ENCODE data around the gene VTA1.

VTA1 gene

DNA sequence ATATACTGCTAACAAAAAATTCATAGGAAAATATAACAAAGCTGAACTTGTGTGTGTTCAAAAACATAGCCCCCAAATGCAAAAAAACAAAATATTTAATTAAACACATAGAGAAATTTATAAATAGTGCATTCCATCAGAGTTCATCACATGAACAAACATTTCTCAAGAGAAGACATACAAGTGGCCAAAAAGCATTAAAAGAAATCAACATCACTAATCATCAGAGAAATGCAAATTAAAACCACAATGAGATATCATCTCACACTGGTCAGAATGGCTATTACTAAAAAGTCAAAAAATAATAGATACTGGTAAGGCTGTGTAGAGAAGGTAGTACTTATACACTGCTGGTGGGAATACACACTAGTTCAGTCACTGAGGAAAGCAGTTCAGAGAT is 115.2 kb downstream of the VTA1 start:
- no peak for TF ChIP-seq SUZ12 (IDR thresholded peaks at IDR 0.05; ENCODE audit: extremely low read depth, insufficient read depth, insufficient read length)
- TF ChIP-seq YY1 (IDR thresholded peaks at IDR 0.05; ENCODE audit: insufficient read depth, insufficient read length), result no peak
- TF ChIP-seq ZNF274 (IDR thresholded peaks at IDR 0.05; ENCODE audit: low read depth, low read length), result no peak

DNA sequence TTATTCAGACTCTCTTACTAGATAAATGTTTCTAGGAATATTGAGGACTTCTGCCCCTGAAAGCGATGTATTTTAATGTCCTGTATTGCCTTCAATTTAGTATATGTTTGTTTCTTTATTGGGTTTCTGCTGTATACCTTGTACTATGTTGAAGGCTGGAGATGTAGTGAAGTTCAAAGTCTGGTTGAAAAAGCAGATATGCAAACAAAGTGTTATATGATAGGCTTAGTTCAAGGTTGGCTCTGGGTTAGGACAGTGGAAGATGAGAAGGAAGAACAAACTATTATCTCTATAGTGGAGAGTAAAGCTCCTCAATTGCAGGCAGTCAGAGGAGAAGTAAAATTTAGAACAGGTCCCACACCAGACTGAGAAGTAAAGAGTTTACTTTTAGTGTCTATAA is 118.4 kb downstream of the VTA1 start:
- TF ChIP-seq YY1 (IDR thresholded peaks at IDR 0.05; ENCODE audit: insufficient read depth, insufficient read length) (no peak), ZNF274 (IDR thresholded peaks at IDR 0.05; ENCODE audit: low read depth, low read length) (no peak), SUZ12 (IDR thresholded peaks at IDR 0.05; ENCODE audit: extremely low read depth, insufficient read depth, insufficient read length) (no peak)
- Histone ChIP-seq H3K9me3 (ENCODE audit: insufficient read depth, low read length) (no peaks in the 10 kb centered on the region), H3K4me3 (ENCODE audit: insufficient read length, low read depth) (no peak overlapping the region), H3K27me3 (ENCODE audit: insufficient read depth, insufficient read length) (no peaks in the 10 kb centered on the region), H3K9ac (ENCODE audit: insufficient read length, low read depth) (no peak overlapping the region), H3K36me3 (ENCODE audit: insufficient read depth, insufficient read length, low read length) (no peaks in the 10 kb centered on the region), H3K4me1 (ENCODE audit: insufficient read depth, insufficient read length) (no peaks in the 10 kb centered on the region)
- DNase-seq (ENCODE audit: low read depth, low spot score), result no peak

More for the DNA sequence above, 115.2 kb downstream of the VTA1 start:
- DNase-seq (ENCODE audit: low read depth, low spot score), result no peak
- no peak overlapping the region for H3K4me3 ChIP-seq (ENCODE audit: insufficient read length, low read depth)
- no peak overlapping the region for H3K9ac ChIP-seq (ENCODE audit: insufficient read length, low read depth)
- H3K4me1 ChIP-seq (ENCODE audit: insufficient read depth, insufficient read length), result no peaks in the 10 kb centered on the region
- H3K36me3 ChIP-seq (ENCODE audit: insufficient read depth, insufficient read length, low read length), result no peaks in the 10 kb centered on the region
- H3K27me3 ChIP-seq (ENCODE audit: insufficient read depth, insufficient read length), result no peaks in the 10 kb centered on the region
- no peaks in the 10 kb centered on the region for H3K9me3 ChIP-seq (ENCODE audit: insufficient read depth, low read length)

DNA sequence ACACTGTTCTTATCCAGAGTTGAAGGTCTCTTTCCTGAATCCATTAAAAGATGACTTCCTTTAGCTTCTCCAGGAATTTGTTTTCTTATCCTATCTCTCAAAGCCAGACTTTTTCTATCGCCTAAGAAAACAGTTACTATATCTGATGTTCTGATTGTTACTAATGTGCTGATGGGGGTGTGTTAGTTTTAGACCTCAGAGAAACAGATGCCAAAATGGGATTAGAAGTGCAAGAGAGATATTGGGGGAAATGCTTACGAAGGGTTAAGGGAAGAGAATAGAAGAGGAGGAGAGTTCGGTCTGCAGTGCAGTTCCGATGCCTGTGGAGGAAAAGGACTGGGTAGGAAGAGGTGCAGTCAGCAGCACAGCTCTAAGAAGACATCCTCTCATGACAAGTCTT is 119.0 kb downstream of the VTA1 start:
- no peak overlapping the region for H3K9ac ChIP-seq (ENCODE audit: insufficient read length, low read depth)
- no peaks in the 10 kb centered on the region for H3K4me1 ChIP-seq (ENCODE audit: insufficient read depth, insufficient read length)
- no peak overlapping the region for H3K4me3 ChIP-seq (ENCODE audit: insufficient read length, low read depth)

GRCh38 chr6:142271476-142271875 is 124.4 kb downstream of the VTA1 start:
- H3K27me3 ChIP-seq (ENCODE audit: insufficient read depth, insufficient read length), result no peaks in the 10 kb centered on the region
- no peak overlapping the region for H3K4me3 ChIP-seq (ENCODE audit: insufficient read length, low read depth)
- no peak for DNase-seq (ENCODE audit: low read depth, low spot score)
- TF ChIP-seq ZNF274 (IDR thresholded peaks at IDR 0.05; ENCODE audit: low read depth, low read length) (no peak), SUZ12 (IDR thresholded peaks at IDR 0.05; ENCODE audit: extremely low read depth, insufficient read depth, insufficient read length) (no peak), YY1 (IDR thresholded peaks at IDR 0.05; ENCODE audit: insufficient read depth, insufficient read length) (no peak)
- H3K36me3 ChIP-seq (ENCODE audit: insufficient read depth, insufficient read length, low read length), result no peaks in the 10 kb centered on the region
- no peaks in the 10 kb centered on the region for H3K4me1 ChIP-seq (ENCODE audit: insufficient read depth, insufficient read length)
- H3K9ac ChIP-seq (ENCODE audit: insufficient read length, low read depth), result no peak overlapping the region
- no peaks in the 10 kb centered on the region for H3K9me3 ChIP-seq (ENCODE audit: insufficient read depth, low read length)

More for the DNA sequence above, 119.0 kb downstream of the VTA1 start:
- DNase-seq (ENCODE audit: low read depth, low spot score), result no peak
- H3K9me3 ChIP-seq (ENCODE audit: insufficient read depth, low read length), result no peaks in the 10 kb centered on the region
- no peaks in the 10 kb centered on the region for H3K36me3 ChIP-seq (ENCODE audit: insufficient read depth, insufficient read length, low read length)
- H3K27me3 ChIP-seq (ENCODE audit: insufficient read depth, insufficient read length), result no peaks in the 10 kb centered on the region
- no peak for TF ChIP-seq YY1 (IDR thresholded peaks at IDR 0.05; ENCODE audit: insufficient read depth, insufficient read length)
- TF ChIP-seq ZNF274 (IDR thresholded peaks at IDR 0.05; ENCODE audit: low read depth, low read length), result no peak
- TF ChIP-seq SUZ12 (IDR thresholded peaks at IDR 0.05; ENCODE audit: extremely low read depth, insufficient read depth, insufficient read length), result no peak
